Muscle of leg (tissue), 11 donors: ENCODE measurements around the gene EVL. TPM values are rescaled to one million over a fixed set of nuclear protein-coding genes. Genes with fewer than 3 reads are reported as not detected.

ENCODE experiments used
- DNase-seq: peaks from one replicate; pipeline ENCODE4 v3.0.0; 2013
- H3K27ac ChIP-seq: one replicate; pipeline ENCODE4 v1.5.1; 2013; ENCODE audit warnings: mild to moderate bottlenecking, low read length, control low read depth
- H3K27me3 ChIP-seq: one replicate; pipeline ENCODE4 v1.6.1; 2013; ENCODE audit warnings: low read length; ENCODE audit not compliant: control insufficient read depth, insufficient read depth
- H3K36me3 ChIP-seq: one replicate; pipeline ENCODE4 v1.6.1; 2013; ENCODE audit warnings: low read length; ENCODE audit not compliant: control insufficient read depth, insufficient read depth
- H3K4me1 ChIP-seq: one replicate; pipeline ENCODE4 v1.6.1; 2013; ENCODE audit warnings: low read length; ENCODE audit not compliant: control insufficient read depth, insufficient read depth
- H3K4me3 ChIP-seq: one replicate; pipeline ENCODE4 v1.5.1; 2013; ENCODE audit warnings: low read length, control low read depth
- H3K9me3 ChIP-seq: replicated peaks from 2 replicates; pipeline ENCODE4 v1.6.1; 2013; ENCODE audit warnings: low read depth, low read length; ENCODE audit not compliant: control insufficient read depth
- WGBS: methylation state at CpG from one replicate; pipeline ENCODE4 v1.1.5; 2013; ENCODE audit warnings: missing lambda C conversion rate; ENCODE audit not compliant: insufficient coverage; 5-methylcytosine and 5-hydroxymethylcytosine counted together
- polyA plus RNA-seq, 8 donors: library from polyadenylated mRNA; unstranded; fragments of 120-200 nt; gene quantifications; one replicate each; pipeline versions ENCODE4 v1.2.1 to v1.2.3, GENCODE V29; 2013; ENCODE audit warnings: inconsistent platforms in 1 of 8, low replicate concordance in 1 of 8; ENCODE audit not compliant: insufficient read length in 8 of 8, insufficient read depth in 1 of 8
- total RNA-seq: library from RNA; stranded (reverse); fragments of 120-200 nt; gene quantifications from one replicate; pipeline ENCODE4 v1.2.4, GENCODE V29; 2013

Gene EVL
- total and polyA plus RNA-seq, 9 donors, result 32.8 to 85.2 (median 60.7) TPM

DNA sequence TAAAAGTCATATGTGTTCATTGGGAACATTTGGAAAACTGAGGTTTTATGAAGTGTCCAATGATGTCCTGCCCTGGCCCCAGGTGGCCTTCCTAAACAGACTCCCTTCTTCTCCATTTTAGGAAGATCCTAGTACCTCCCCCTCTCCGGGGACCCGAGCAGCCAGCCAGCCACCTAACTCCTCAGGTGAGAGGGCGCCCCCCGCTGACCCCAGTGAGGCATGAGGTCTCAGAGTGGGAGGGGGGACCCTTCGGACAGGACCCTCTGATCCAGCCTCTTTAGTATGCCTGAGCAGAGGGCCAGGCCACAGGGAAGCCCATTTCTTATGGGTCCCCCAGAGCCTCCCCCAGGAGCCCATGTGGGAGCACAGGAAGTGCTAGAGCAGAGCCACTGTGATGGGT, 70.6 kb downstream of the EVL start:
- DNase-seq, result no peak
- Histone ChIP-seq H3K27ac (no peak overlapping the region), H3K36me3 (peaks cover 26% of the 10 kb centered on the region), H3K27me3 (no peaks in the 10 kb centered on the region), H3K4me1 (peaks cover 55% of the 10 kb centered on the region), H3K4me3 (no peak overlapping the region), H3K9me3 (no peaks in the 10 kb centered on the region)
- no CpG with 5 or more reads among the region's 5 CpGs for WGBS

DNA sequence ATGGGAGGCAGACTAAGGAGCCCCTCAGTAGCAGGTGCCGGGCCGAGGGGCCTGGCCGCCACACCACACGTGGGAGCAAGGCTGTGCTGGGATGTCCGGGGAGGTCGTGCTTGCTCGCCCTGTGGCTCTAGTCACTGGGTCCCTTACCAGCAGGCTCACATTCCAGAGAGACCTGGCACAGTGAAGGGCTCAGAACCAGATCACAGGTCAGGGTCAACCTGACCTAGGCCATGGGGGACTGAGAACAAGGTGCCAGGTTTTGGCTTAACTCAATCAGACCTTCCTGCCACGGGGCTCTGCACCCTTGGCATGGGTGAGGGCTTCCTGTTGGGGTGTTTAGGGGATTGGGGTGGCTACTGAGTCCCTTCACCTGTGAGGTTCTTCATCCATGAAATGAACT, 72.0 kb downstream of the EVL start:
- H3K36me3 ChIP-seq, result peaks cover 26% of the 10 kb centered on the region
- no peaks in the 10 kb centered on the region for H3K27me3 ChIP-seq
- 90% methylated on average over 7 of the region's 8 CpGs for WGBS
- no peaks in the 10 kb centered on the region for H3K9me3 ChIP-seq
- no peak overlapping the region for H3K27ac ChIP-seq
- DNase-seq, result no peak
- H3K4me1 ChIP-seq, result peaks cover 51% of the 10 kb centered on the region
- H3K4me3 ChIP-seq, result no peak overlapping the region

DNA sequence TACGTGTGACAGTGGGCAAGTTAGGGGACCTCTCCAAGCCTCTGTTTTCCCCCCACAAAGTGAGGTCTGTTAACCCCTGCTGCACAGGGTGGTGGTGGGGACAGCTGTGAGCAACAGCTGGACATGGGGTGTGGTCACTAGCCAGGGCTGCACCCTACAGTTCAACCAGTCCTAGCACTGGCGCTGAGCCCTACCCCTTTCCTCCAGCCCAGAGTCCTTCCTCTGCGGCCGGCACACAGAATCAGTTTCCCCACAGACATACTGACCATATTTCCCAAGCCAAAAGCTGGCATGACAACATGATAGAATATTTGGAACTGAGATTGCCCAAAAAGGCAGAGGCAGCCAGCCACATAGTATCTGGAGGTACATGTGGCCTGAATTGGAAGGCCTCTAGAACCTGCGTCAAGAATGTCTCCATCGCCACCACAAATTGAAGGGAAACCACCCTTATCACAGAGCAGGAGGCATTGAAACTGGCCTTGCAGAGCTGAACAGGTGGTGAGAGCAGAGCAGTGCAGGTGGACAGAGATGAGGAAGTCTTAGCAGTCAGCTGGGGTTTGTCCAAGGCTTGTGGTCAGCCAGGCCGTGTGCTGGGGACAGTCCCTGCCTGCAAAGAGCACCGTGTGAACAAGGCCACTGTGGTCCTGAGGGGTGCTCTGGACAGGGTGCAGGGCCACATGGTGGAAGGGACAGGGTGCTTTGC, 73.0 kb downstream of the EVL start:
- Histone ChIP-seq H3K36me3 (peaks cover 20% of the 10 kb centered on the region), H3K27me3 (no peaks in the 10 kb centered on the region), H3K9me3 (no peaks in the 10 kb centered on the region), H3K4me3 (no peak overlapping the region), H3K4me1 (peaks cover 49% of the 10 kb centered on the region), H3K27ac (no peak overlapping the region)
- WGBS, result 63% methylated on average over 2 of the region's 8 CpGs
- DNase-seq, result no peak

DNA sequence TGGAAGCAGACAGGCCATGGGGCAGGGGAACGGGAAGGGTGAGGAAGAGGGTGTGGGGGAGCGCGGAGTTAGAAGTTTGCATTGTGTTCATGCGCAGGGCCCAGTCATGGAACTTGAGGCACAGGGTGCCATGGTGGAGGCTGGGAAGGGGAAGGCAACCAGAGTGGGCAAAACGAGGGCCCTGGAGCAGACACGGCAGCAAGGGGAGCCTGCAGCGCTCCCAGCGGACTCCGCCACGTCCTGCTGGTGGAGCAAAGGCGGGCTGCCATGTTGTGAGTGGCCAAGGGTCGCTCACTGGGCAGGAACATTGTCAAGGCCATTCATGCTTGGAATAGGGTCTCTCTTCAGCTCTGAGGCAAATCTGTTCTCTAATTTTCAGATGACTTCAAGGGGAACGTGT, 73.7 kb downstream of the EVL start:
- Histone ChIP-seq H3K27ac (no peak overlapping the region), H3K9me3 (no peaks in the 10 kb centered on the region), H3K36me3 (peaks cover 20% of the 10 kb centered on the region), H3K4me1 (peaks cover 49% of the 10 kb centered on the region), H3K27me3 (no peaks in the 10 kb centered on the region), H3K4me3 (no peak overlapping the region)
- no peak for DNase-seq
- 91% methylated on average over 13 of the region's 13 CpGs for WGBS

DNA sequence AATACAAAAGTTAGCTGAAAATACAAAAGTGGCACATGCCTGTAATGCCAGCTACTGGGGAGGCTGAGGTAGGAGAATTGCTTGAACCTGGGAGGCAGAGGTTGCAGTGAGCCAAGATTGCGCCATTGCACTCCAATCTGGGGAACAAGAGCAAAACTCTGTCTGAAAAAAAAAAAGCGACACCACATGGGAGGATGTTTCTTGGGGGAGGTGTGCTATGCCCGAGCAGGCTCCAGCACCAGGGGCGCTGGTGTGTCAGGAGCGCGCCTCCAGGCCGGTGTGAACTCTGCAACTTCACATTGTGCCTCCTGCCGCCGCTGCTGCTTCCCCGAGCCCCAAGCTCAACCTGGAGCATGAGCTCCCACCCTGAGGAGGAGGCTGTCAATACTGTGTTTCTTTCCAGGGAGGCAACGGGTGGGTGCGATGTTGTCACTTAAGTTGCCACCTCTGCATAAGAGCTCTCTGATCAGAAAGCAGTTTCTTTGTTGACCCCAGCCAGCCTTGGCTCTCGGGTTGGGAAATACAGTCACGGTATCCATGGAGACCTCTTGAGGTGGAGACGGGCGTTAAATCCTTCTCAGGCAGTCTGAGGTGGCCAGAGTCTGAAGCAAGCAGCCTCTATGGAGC, 75.3 kb downstream of the EVL start:
- no peak for DNase-seq
- Histone ChIP-seq H3K4me3 (no peak overlapping the region), H3K36me3 (peaks cover 19% of the 10 kb centered on the region), H3K27ac (no peak overlapping the region), H3K27me3 (no peaks in the 10 kb centered on the region), H3K4me1 (peaks cover 49% of the 10 kb centered on the region), H3K9me3 (no peaks in the 10 kb centered on the region)
- WGBS, result 33% methylated on average over 16 of the region's 16 CpGs

DNA sequence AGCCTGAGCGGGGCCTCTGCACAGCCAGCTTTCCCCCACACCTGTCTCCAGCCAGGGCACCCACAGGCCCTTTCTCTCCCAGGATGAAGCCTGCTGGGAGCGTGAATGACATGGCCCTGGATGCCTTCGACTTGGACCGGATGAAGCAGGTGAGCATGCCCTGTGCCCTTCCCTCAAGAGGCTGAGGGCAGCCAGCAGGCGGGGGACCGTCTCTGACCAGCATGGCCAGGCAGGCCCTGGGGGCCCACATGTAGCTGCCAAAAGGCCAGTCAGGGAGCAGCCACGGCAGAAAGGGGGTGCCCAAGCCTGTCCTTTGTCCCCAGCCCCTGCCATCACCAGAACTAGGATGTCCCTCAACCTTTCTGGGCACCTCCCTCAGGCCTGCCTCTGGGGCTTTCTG, 75.9 kb downstream of the EVL start:
- Histone ChIP-seq H3K36me3 (peaks cover 19% of the 10 kb centered on the region), H3K9me3 (no peaks in the 10 kb centered on the region), H3K4me3 (no peak overlapping the region), H3K4me1 (peaks cover 43% of the 10 kb centered on the region), H3K27me3 (no peaks in the 10 kb centered on the region), H3K27ac (no peak overlapping the region)
- no peak for DNase-seq
- WGBS, result 88% methylated on average over 6 of the region's 7 CpGs

DNA sequence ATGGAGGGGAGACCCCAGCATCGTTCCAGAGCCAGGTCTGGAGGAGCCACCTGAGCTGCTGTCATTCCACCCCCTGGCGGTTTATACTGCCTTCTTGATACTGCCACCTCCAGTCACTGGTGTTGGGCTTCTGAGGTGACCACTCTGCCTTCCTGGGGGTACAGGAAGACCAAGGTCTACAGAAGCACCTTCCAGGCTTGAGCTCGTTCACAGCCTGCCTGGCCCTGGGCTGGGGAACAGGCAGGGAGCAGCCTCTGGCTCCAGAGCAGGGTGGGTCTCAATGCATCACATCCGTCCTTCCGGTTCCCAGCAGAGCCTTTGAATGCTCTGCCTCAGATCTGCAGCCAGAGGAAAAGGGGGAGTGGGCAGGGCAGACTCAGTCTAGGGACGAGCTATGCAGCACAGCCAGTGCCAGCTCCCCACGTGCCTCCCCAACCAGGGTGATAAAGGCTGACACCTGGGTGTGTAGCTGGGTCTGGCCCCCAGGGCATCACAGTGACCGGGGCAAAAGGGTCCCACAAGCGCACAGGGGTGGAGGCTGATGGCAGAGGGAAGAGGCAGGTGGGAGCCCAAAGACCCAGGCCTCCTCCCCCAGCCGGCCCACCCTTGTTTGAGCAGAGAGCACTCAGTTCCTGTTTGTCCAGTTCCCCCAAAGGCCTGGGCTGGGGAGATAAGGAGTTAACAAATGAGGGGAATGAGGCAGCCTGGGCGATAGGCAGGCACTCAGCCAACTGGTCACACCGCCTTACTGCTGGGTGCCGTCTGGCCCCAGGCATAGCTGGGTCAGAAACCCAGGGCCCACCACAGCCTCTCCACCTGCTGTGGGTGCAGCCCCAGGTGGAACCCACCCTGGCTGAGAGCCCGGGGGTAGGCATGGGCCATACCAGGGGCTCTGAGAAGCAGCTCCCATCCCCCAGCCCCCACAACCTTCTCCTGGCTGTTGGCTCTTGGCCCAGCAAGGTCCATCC, 77.1 kb downstream of the EVL start:
- Histone ChIP-seq H3K4me3 (no peak overlapping the region), H3K4me1 (peaks cover 38% of the 10 kb centered on the region), H3K27ac (peak overlapping the region; percentile 42), H3K36me3 (peaks cover 19% of the 10 kb centered on the region), H3K9me3 (no peaks in the 10 kb centered on the region), H3K27me3 (no peaks in the 10 kb centered on the region)
- DNase-seq, result peak; percentile 65
- WGBS, result 45% methylated on average over 5 of the region's 14 CpGs

DNA sequence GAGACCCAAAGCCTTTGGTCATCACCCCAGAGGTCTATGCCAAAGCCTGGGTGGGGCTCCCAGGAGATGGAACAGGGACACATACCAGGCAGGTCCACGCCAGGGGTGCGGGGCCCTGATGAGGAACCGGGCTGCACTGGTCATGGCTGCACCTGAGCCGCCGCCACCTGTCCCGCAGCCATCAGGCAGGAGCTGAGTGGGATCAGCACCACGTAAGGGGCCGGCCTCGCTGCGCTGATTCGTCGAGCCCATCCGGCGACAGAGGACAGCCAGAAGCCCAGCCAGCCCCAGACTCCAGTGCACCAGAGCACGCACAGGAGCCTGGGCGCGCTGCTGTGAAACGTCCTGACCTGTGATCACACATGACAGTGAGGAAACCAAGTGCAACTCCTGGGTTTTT, 78.3 kb downstream of the EVL start:
- H3K9me3 ChIP-seq, result no peaks in the 10 kb centered on the region
- no peak for DNase-seq
- peaks cover 15% of the 10 kb centered on the region for H3K36me3 ChIP-seq
- no peak overlapping the region for H3K4me3 ChIP-seq
- no peak overlapping the region for H3K27ac ChIP-seq
- H3K27me3 ChIP-seq, result no peaks in the 10 kb centered on the region
- H3K4me1 ChIP-seq, result peaks cover 27% of the 10 kb centered on the region
- 90% methylated on average over 15 of the region's 18 CpGs for WGBS

DNA sequence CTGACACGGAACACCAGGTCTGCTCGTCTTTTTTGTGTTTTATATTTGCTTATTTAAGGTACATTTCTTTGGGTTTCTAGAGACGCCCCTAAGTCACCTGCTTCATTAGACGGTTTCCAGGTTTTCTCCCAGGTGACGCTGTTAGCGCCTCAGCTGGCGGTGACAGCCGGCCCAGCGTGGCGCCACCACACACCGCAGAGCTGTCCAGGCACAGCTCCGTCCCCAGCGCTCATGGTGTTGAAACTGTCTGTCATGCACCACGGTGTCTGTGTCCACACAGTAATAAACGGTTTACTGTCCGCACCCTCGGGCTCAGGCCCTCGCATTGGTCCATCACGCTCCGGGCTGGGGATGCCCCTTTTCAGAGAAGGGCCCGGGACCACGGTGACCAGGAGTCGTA, 78.7 kb downstream of the EVL start:
- Histone ChIP-seq H3K27ac (no peak overlapping the region), H3K9me3 (no peaks in the 10 kb centered on the region), H3K4me1 (peaks cover 24% of the 10 kb centered on the region), H3K36me3 (peaks cover 15% of the 10 kb centered on the region), H3K27me3 (no peaks in the 10 kb centered on the region), H3K4me3 (no peak overlapping the region)
- whole genome bisulfite sequencing, result 93% methylated on average over 21 of the region's 23 CpGs
- no peak for DNase-seq

DNA sequence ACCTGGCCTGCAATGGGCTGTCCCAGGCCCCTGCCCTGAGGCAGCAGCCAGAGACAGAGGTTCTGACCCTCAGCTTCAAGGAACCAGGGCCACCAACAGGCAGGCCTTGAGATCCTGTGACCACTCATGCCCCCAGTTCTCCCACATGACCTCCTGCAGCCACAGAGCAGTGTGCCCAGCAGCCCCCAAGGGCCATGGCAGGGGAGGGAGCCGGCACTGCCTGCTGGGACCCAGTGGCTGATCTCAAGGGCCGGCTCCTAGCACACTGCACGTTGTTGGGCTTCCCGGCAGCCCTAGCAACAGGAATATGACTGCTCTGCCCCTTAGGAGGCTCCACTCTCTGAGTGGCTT, 79.4 kb downstream of the EVL start:
- no peaks in the 10 kb centered on the region for H3K9me3 ChIP-seq
- peaks cover 13% of the 10 kb centered on the region for H3K36me3 ChIP-seq
- H3K27me3 ChIP-seq, result no peaks in the 10 kb centered on the region
- 46% methylated on average over 4 of the region's 4 CpGs for WGBS
- H3K27ac ChIP-seq, result no peak overlapping the region
- H3K4me1 ChIP-seq, result peaks cover 25% of the 10 kb centered on the region
- DNase-seq, result no peak
- no peak overlapping the region for H3K4me3 ChIP-seq
